GM21529 (cell line): ENCODE results near the gene TMEM115.
A peak's percentile ranks its signal among the peaks of the same experiment; 100 is the strongest.

Source experiments
- ATAC-seq: cut with Tn5 transposase; IDR thresholded peaks from one replicate; pipeline ENCODE4 v1.9.1; 2021; ENCODE audit not compliant: unreplicated experiment

Gene TMEM115

GRCh38 chr3:50378024-50378423 lies 18.7 kb upstream of the TMEM115 start:
- ATAC-seq = no peak

DNA sequence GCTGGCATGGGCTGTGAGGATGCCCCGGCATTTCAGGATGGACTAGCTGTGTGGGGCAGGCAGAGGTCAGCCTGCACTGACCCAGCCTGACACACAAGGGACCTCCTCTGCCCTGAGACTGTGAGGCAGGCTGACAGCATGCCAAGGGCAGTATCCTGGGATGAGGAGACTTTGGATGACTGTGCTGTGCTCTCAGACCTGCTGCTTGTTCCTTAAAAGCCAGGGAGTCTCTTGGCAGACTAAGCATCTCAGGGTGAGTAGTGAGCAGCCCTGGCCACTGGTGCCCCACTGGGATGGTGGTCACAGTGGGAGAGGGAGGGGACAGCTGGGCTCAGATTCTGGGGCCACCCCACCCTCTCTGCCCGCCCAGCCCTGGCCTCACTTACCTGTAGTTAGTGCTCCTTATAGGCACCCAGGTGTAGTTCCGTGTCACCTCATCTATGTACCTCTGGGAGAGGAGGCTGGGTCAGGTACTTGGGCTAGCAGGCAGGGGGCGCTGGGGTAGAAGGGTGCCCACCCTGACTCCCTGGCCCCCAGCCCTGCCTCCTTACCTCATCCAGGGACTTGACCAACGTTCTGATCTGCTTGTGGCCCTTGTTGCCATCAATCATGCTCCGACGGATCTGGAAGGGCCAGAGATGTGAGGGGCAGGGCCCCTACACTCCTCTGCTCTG lies 16.1 kb upstream of the TMEM115 start:
- no peak for ATAC-seq

DNA sequence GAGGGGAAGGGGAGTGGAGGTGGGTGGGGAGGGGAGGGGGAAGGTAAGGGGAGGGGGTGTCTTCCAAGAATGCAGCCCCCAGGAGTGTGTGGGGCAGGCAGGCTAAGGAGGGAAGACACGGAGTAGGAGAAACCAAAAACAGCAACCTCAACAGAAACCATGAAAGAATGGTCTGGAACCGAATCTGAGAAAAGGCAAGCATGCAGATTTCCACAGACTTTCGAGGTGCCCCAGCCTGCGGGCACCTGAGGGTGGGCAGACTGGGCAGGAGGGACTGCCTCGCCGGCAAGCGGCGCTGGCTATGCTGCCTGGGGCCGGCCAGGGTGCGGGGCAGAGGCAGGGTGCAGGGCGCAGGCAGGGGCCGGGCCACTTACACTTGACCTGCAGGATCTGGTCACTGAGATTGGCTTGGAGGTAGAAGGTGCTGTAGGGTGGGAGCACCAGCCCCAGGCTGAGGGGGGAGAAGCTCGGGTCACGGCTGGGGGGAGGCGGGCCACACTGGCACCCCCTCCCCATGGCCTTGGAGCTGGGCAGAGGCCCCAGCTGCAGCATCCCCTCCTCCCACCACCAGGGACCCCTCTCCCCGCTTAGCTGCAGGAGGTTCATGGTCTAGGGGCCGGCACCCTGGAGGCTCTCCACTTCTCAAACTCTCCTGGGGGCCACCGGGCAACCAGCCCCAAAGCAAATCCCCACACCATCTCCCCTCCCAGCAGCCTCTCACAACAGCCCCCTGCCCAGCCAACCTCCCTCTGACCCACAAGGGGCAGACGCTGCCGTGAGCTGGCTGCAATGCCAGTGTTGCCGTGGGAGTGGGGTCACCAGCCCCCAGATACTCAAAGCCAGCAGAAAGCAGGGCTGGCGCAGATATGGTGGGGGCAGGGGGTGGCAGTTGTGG lies 15.3 kb upstream of the TMEM115 start:
- ATAC-seq = no peak

DNA sequence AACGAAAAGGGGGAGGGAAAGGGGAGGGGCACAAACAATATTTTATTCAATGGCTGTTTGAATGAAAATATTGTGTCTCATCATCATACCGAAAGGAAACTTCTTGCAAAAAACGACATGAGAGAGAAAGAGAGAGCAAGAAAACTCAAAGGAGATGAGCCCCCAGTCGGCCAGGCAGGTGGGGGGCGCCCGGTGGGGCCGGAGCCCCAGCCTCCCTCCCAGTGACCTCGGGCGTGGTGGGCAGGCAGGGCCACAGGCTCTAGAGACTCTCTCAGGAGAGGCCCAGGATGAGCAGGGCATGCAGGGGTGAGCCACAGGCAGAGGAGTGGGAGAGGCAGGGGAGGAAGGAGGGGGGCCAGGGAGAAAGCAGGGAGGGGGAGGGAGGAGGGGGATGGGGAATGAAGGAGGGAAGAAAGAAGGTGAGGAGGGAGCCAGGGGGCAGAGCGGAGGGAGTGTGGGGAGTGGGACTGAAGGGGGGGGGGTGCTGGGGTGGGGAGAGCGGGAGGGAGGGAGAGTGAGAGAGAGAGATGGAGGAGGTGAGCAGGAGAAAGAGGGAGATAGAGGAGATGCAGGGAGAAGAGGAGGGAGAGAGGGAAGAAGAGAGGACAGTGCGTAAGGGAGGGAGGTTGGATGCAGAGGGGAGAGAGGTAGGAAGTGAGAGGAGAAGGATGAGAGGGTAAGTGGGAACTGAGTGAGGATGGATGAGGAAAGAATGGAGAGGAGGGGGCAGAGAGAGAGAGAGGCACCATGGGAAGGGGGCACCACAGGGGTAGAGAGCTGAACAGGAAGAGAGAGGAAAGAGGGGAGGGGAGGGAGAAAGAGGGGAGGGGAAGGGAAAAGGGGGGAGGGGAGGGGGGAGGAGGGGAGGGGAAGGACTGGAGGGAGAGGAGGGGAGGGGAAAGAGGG lies 14.1 kb upstream of the TMEM115 start:
- no peak for ATAC-seq

DNA sequence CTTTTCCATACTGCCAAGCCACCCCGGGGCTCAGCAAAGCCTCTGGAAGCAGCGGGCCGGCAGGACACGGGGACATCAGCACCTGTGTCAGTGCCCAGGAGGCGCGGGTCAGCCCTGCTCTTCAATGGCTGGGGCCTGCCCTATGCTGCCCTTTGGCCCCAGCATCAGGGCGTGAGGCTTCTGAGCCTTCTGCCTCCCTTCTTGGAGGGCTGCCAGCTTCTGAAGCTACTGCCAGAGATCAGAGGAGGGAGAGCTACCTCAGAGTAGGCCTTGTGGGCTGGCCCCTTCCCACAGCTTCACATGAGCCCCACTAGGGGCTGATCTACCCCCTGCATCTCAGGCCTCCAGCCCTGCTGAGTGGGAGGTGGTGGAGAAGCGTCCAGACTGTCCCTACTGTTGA lies 13.0 kb upstream of the TMEM115 start:
- ATAC-seq = no peak

GRCh38 chr3:50371133-50371685 lies 11.9 kb upstream of the TMEM115 start:
- no peak for ATAC-seq

DNA sequence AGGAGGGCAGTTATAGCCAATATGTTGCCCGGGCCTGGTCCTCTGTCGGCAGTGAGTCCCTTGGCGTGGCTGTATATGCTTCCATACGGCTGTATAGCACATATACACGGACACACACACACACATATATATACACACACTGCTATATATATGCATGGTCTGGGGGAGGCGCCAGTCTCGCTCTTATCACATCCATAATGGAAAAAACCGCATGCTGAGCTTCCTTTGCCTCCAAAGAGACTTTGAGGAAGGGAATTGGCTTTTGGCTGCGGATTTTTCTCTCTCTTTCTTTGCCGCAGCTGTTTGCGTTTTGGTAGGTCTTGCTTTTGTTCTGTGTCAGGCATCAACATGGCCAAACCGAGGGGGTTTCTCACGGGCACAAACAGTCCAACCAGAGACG lies 11.3 kb upstream of the TMEM115 start:
- ATAC-seq = no peak

DNA sequence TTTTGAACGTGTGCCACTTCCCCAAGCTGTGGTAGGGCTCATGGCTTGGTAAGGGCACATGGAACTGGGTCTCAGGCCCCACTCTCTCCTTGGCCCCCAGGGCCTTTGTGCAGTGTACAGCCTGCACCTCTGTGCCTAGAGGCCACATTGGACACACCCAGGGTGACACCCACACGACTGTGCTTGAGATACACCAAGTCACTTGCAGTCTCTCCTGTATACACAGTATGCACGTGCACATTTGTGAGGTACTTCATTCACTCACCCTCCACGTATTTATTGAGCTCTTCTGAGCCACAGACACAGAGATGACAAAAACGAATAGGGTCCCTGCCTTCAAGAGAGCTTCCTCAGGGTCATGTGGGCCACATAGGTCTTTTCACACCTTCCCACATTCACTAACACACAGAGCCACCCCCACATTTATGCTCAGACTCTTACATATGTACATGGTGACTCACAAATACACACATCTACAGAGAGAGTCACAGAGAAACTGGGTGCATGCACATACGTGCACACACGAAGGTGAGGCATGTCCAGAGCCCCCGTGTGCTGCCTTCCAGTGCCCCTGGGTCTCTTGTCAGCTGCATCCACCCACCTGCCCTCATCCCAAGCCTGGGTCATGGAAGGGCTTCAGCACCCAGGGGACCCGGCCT lies 9.8 kb upstream of the TMEM115 start:
- no peak for ATAC-seq

- ATAC-seq = no peak
These were observed 6.5 kb upstream of the TMEM115 start for GRCh38 chr3:50365842-50366220.

DNA sequence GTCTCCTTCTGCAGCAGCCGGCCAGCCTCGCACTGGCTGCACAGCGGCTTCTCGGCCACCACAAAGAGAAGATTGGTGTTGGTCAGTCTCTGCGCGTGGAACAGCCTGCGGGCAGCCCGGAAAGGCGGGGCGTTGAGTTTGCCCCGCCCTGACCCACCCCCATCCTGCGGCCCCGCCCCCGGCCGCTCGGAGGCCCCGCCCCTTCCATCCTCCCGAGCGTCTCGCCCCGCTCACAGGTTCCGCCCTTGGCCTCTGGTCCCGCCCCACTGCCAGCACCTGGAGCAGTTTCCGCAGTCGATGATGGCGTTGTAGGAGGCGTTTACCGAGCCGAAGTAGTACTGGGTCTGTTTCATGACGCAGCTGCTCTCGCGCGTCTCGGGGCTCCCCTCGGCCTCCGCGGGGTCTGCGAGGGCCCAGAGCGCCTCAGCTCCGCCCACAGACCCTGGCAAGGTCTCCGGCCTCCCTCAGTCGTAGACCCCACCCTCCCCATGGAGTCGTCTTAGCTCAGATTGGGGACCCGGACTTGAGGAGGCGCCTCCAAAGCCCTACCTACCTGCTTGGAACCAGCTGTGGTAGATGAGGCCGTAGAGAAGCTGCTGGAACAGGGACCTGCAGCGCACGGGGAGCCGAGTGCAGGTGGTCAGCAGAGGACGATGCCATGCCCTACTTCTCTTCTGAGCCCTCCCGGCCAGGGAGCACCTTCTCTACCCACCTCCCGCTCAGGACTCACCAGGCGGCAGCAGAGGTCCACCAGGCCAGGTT lies 5.9 kb upstream of the TMEM115 start:
- ATAC-seq = peak; percentile 87

DNA sequence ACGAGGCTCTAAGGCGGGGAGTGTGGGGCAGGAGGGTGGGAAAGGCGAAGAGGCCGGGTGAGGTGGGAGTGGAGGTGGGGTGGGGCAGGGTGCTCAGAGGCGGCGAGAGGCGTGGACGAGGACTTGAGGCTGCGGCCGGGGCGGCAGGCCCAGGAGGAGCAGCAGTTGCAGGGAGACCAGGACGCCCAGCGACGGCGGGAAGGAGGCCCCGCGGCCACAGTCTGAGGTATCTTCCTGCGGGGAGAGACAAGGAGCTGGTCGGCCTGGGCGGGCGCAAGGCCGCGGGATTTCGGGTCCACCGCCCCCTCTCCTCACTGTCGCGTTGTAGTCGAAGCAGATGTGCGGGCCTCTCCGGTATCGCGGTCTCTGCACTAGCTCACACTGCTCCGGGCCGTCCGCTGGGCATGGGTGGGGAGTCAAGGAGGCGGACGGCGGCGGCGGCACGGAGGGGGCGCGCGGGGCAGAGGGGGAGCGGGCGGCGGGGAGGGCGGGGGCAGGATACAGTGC lies 5.3 kb upstream of the TMEM115 start:
- peak; percentile 15 for ATAC-seq

DNA sequence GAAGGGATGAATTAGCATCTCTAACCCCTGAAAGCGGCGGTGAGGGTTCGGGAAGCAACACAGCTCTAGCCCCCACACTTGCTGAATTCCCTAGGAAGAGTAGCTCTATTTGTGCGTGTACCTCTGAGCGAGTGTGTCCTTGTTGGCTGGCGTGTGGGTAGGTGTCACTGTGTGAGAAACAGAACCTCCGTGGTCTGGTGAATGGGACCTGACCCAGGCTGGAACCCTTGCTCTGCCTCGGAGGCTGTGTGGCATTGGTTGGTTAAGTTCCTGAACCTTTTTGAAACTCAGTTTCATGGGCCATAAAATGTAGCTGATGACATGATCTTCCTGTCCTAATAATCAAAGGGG lies 414 bp upstream of the TMEM115 start:
- peak; percentile 10 for ATAC-seq

DNA sequence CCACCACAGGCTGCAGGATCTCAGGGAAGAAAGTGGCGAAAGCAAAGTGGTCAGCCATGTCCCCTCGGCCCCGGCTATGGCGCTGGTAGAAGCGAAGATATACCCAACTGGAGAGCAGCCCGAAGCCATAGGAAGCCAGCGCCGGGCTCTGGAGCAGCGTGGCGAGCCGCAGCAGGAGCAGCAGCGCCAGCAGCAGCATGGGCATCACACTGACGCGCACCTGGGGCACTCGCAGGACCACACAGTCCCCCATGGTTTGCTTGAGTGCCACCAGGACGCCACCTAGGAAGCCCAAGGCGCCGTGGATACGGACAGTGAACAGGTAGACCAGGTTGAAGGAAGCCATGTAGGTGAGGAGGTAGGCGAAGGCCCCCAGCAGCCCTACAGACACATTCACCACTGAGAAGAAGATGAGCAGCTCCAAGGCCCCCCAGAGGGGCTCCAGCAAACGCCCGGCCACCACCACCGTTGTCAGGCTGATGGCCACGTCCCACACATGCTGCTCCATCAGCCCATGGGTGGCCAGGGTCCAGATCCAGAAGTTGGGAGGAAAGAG lies 888 bp downstream of the TMEM115 start:
- no peak for ATAC-seq

- ATAC-seq = no peak
These were observed 1.8 kb downstream of the TMEM115 start for GRCh38 chr3:50357481-50357880.

DNA sequence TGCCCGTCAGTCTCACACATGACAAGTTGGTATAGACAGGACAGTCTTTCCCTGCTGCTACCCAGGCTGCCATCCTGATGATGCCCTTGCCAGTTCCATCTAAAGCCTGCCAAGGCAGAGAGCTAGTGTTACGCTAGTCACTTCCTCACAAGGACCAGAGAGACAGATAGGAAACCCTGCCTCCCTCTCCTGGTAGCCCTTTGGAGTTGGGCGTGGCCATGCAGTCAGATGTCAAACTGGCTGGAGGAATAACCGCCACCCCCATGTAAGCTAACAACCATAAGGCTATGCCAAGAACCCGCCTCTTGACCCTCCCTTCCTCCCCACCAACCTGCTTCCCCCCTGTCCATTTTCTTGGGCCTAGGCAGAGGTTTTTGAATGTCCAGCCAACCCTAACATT lies 2.8 kb downstream of the TMEM115 start:
- ATAC-seq = no peak

- ATAC-seq = no peak
These were observed 3.3 kb downstream of the TMEM115 start for GRCh38 chr3:50355829-50356552.

DNA sequence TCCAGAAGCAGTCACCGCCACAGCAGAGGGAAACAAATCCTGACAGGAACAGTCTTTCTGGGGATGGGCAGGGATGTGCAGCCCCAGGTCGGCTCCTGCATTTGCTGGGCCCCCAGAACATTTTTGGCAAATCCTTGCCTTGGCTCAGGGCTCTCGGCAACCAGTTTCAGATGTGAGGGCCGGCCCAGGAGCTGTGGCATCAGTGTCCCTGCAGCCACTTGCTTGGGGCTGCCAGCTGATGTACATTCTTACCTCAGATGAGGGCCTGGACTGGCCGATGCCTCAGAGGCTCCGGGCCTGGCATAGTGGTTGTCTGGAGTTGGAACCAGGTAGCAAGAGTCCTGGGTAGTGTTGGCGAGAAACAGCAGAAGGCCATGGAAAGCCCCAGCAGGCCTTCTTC lies 4.5 kb downstream of the TMEM115 start:
- ATAC-seq = no peak

GRCh38 chr3:50354186-50354764 lies 5.0 kb downstream of the TMEM115 start:
- no peak for ATAC-seq
